Esophagus muscularis mucosa (tissue), 4 donors: ENCODE measurements around the gene OR56A3. TPM values are rescaled to one million over a fixed set of nuclear protein-coding genes. Genes with fewer than 3 reads are reported as not detected.

ENCODE experiments used
- DNase-seq: peaks from one replicate; pipeline ENCODE4 v3.0.0-alpha.2; 2017; ENCODE audit errors: extremely low spot score
- H3K27ac ChIP-seq, 4 donors: fragments of 200-600 bp; sonication (generic); replicated peaks in 1 of 4; 1 replicate in 3 of 4; 2 replicates in 1 of 4; pipeline ENCODE4 v1.5.1; 2016 to 2019; ENCODE audit warnings: mild to moderate bottlenecking in 1 of 4
- H3K27me3 ChIP-seq, 4 donors: fragments of 200-600 bp; sonication (generic); one replicate each; pipeline versions ENCODE4 v1.5.1 to v1.6.0; 2016 to 2019
- H3K36me3 ChIP-seq, 4 donors: fragments of 200-600 bp; sonication (generic); one replicate each; pipeline ENCODE4 v1.5.1; 2016 to 2019
- H3K4me1 ChIP-seq, 4 donors: fragments of 200-600 bp; sonication (generic); one replicate each; pipeline ENCODE4 v1.5.1; 2016 to 2019
- H3K4me3 ChIP-seq, 4 donors: fragments of 200-600 bp; sonication (generic); 1 replicate in 2 of 4; 2 replicates in 2 of 4; pipeline ENCODE4 v1.5.1; 2016 to 2019; ENCODE audit warnings: mild to moderate bottlenecking in 4 of 4, moderate library complexity in 1 of 4
- H3K9me3 ChIP-seq, 4 donors: fragments of 200-600 bp; sonication (generic); 1 replicate in 3 of 4; 2 replicates in 1 of 4; pipeline ENCODE4 v1.5.1; 2016 to 2019
- EP300 ChIP-seq: sonication (generic); formaldehyde crosslinking; IDR thresholded peaks from one replicate; pipeline ENCODE4 v1.6.1; 2017; ENCODE audit warnings: antibody characterized with exemption
- POLR2A ChIP-seq: fragments of 450-650 bp; IDR thresholded peaks from one replicate; pipeline ENCODE4 v1.6.1; 2017; ENCODE audit warnings: antibody characterized with exemption, moderate library complexity, mild to moderate bottlenecking, low read depth
- POLR2AphosphoS5 ChIP-seq, 2 donors: sonication (generic); formaldehyde crosslinking; IDR thresholded peaks; one replicate each; pipeline ENCODE4 v1.6.1; 2017; ENCODE audit warnings: antibody characterized with exemption in 2 of 2
- WGBS: methylation state at CpG from one replicate; pipeline ENCODE4 v1.1.5; 2018; 5-methylcytosine and 5-hydroxymethylcytosine counted together
- intact Hi-C: fragments of 100-400 bp; cut with DNase I; formaldehyde crosslinking; loops from one replicate; pipeline ENCODE4 v1.15.1; 2023
- total RNA-seq, 4 donors: library from RNA; depleted of rRNA; stranded (reverse); fragments of >200 nt; gene quantifications; one replicate each; pipeline versions ENCODE4 v1.1.0 to v1.2.1, GENCODE V29; 2016
- TF ChIP-seq, protein P1 (sequence below), 3 experiments: fragments of 200-600 bp in 2 of 3; fragments of 450-650 bp in 1 of 3; sonication (generic) in 2 of 3; IDR thresholded peaks; one replicate each; pipeline ENCODE4 v1.5.1; 2017 to 2019; ENCODE audit warnings: antibody characterized with exemption in 3 of 3, mild to moderate bottlenecking in 2 of 3, moderate library complexity in 1 of 3

OR56A3 gene
- total RNA-seq, 4 donors from 2014 or later = not detected

DNA sequence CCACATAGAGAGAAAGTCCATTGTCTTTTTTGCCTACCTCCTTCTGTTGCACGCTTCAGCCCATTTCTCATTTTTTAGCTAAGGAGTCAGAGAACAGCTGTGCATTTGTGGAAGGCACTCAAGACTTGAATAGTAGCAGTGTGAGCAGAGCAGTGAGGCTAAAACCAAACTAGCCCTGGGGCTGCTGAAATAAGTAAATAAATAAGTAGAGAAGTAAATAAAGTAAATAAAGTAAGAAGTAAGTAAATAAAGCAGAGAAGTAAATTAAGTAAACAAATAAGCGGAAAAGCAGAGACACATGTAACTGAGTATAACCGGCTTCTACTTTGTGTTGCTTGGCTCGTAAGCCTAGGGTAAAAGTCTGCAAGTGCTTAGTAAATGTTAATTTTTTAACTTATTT, 47.2 kb downstream of the OR56A3 start:
- no peak overlapping the region for H3K4me3 ChIP-seq
- 77% methylated on average over 4 of the region's 4 CpGs for WGBS
- no peak overlapping the region for H3K27ac ChIP-seq
- DNase-seq = no peak
- intact Hi-C loops = no loop called here
- no peaks in the 10 kb centered on the region for H3K4me1 ChIP-seq
- H3K27me3 ChIP-seq = no peaks in the 10 kb centered on the region
- no peaks in the 10 kb centered on the region for H3K9me3 ChIP-seq
- H3K36me3 ChIP-seq = no peaks in the 10 kb centered on the region
- TF ChIP-seq POLR2A = no peak
- TF ChIP-seq, protein P1, sequence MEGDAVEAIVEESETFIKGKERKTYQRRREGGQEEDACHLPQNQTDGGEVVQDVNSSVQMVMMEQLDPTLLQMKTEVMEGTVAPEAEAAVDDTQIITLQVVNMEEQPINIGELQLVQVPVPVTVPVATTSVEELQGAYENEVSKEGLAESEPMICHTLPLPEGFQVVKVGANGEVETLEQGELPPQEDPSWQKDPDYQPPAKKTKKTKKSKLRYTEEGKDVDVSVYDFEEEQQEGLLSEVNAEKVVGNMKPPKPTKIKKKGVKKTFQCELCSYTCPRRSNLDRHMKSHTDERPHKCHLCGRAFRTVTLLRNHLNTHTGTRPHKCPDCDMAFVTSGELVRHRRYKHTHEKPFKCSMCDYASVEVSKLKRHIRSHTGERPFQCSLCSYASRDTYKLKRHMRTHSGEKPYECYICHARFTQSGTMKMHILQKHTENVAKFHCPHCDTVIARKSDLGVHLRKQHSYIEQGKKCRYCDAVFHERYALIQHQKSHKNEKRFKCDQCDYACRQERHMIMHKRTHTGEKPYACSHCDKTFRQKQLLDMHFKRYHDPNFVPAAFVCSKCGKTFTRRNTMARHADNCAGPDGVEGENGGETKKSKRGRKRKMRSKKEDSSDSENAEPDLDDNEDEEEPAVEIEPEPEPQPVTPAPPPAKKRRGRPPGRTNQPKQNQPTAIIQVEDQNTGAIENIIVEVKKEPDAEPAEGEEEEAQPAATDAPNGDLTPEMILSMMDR (IDR thresholded peaks at IDR 0.05) = no peak
- TF ChIP-seq EP300 = no peak
- TF ChIP-seq POLR2AphosphoS5 (IDR thresholded peaks at IDR 0.05) = no peak

DNA sequence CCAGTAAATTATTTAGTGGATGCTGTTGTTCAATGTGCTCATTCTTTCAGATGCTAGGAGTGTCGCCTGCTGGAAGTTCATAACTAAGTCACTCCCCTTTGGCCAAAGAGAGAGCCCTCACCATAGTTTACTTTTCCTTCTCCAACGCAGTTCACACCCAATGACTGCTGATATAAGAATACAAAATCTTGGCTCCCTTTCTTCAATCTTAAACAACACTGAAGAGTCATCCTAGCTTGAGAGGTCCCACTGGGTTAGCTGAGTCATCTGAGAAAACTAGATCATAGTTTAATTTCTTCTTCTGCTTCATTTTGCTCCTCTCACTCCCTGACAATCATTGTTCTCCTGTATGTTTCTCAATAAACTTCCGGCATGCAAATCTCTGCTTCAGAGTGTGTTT, 50.1 kb downstream of the OR56A3 start:
- no peak for DNase-seq
- H3K36me3 ChIP-seq = no peaks in the 10 kb centered on the region
- 63% methylated on average over 3 of the region's 3 CpGs for WGBS
- no peaks in the 10 kb centered on the region for H3K27me3 ChIP-seq
- intact Hi-C loops = no loop called here
- TF ChIP-seq POLR2A = no peak
- TF ChIP-seq, protein P1 (IDR thresholded peaks at IDR 0.05) = no peak
- TF ChIP-seq EP300 = no peak
- TF ChIP-seq POLR2AphosphoS5 (IDR thresholded peaks at IDR 0.05) = no peak
- H3K4me1 ChIP-seq = no peaks in the 10 kb centered on the region
- H3K27ac ChIP-seq = no peak overlapping the region
- H3K9me3 ChIP-seq = no peaks in the 10 kb centered on the region
- no peak overlapping the region for H3K4me3 ChIP-seq

DNA sequence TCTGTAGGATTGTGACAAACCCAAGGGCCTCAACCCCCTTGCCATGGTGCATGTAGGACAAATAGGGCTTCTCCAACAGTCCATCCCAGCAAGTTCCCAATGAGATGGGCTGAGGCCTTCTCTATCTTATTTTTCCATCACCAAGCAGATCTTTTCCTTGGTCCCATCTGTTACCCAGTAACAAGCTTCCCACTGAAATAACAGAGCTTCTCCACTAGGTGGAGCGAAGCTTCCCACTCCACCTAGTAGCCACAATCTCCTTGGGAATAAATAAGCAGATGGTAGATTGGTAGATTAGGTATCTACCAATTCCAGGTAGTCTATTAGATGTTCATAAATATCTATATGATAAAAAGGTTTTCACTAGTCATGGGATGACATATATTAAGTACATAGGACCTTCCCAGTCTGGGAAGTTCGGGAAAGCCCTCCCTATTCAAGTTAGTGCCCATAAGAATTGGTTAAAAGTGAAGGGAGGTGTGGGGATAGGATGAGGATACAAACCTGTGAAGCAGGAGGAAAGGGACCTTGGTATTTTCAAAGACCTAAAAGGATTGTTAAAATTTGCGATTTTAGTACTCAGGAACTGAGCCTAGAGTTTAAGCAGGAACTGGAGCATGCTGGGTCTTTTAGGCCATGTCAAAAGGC, 50.7 kb downstream of the OR56A3 start:
- Histone ChIP-seq H3K9me3 (no peaks in the 10 kb centered on the region), H3K36me3 (no peaks in the 10 kb centered on the region), H3K4me1 (no peaks in the 10 kb centered on the region), H3K4me3 (no peak overlapping the region), H3K27me3 (no peaks in the 10 kb centered on the region), H3K27ac (no peak overlapping the region)
- TF ChIP-seq, protein P1 (IDR thresholded peaks at IDR 0.05) = peak in 2 of 3 experiments; percentile 17 to 41
- TF ChIP-seq POLR2AphosphoS5 (IDR thresholded peaks at IDR 0.05) = no peak
- 60% methylated on average over 3 of the region's 3 CpGs for WGBS
- no peak for DNase-seq
- intact Hi-C loops = no loop called here

DNA sequence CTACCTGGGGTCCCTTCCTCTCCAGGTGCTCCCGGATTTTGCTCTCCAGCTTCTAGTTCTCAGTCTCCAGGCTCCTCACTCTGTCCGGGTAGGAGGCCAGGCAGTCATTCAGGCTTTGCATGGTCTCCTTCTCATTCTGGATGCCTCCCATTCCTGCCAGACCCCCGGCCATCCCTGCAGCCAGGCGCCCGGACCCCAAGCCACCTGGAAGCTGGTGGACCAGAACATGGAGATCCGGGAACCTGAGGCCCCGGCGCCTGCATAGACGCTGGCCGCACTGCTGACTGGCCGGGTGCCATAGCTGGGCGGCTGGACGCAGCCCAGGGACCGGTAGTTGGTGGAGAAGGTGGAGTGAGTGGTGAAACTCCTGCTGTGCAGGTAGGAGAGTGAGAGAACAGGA, 52.7 kb downstream of the OR56A3 start:
- TF ChIP-seq, protein P1 (IDR thresholded peaks at IDR 0.05) = no peak
- TF ChIP-seq POLR2A = no peak
- TF ChIP-seq EP300 = no peak
- TF ChIP-seq POLR2AphosphoS5 (IDR thresholded peaks at IDR 0.05) = no peak
- Histone ChIP-seq H3K4me1 (no peaks in the 10 kb centered on the region), H3K27ac (no peak overlapping the region), H3K27me3 (no peaks in the 10 kb centered on the region), H3K4me3 (no peak overlapping the region), H3K36me3 (no peaks in the 10 kb centered on the region), H3K9me3 (no peaks in the 10 kb centered on the region)
- intact Hi-C loops = no loop called here
- no peak for DNase-seq
- 92% methylated on average over 9 of the region's 14 CpGs for WGBS

Other genes starting within 250 kb of the OR56A3 start
- not detected for gene OR56B1, start 205.8 kb upstream of the OR56A3 start, total RNA-seq
- gene OR52N4, start 188.0 kb upstream of the OR56A3 start, total RNA-seq = not detected
- gene OR52N5, start 158.9 kb upstream of the OR56A3 start, total RNA-seq = under 1 TPM in 1 of 4 donors, not detected in 3; 0.17 TPM
- gene OR52N1, start 151.0 kb upstream of the OR56A3 start, total RNA-seq = not detected
- gene OR52N2, start 133.3 kb upstream of the OR56A3 start, total RNA-seq = not detected
- gene OR52E6, start 100.4 kb upstream of the OR56A3 start, total RNA-seq = not detected
- gene OR52E8, start 84.6 kb upstream of the OR56A3 start, total RNA-seq = not detected
- not detected for gene OR52E4, start 61.6 kb upstream of the OR56A3 start, total RNA-seq
- not detected for gene OR52E5, start 49.0 kb upstream of the OR56A3 start, total RNA-seq
- not detected for gene OR56A5, start 26.2 kb downstream of the OR56A3 start, total RNA-seq
- not detected for gene OR52L1, start 44.7 kb downstream of the OR56A3 start, total RNA-seq
- gene OR56A4, start 64.7 kb downstream of the OR56A3 start, total RNA-seq = not detected
- not detected for gene OR56A1, start 88.5 kb downstream of the OR56A3 start, total RNA-seq
- not detected for gene OR56B4, start 165.4 kb downstream of the OR56A3 start, total RNA-seq
- not detected for gene OR52B2, start 228.1 kb downstream of the OR56A3 start, total RNA-seq